Naive thymus-derived CD4-positive, alpha-beta T cell (primary cell): Measurements from ENCODE around the gene CHRNE. TPM values are rescaled to one million over a fixed set of nuclear protein-coding genes. Genes with fewer than 3 reads are reported as not detected.

ENCODE experiments used
- ATAC-seq: fragments of 150-1000 bp; cut with Tn5 transposase; 2 replicates; pipeline ENCODE4 v1.10.0; 2021; ENCODE audit warnings: mild to moderate bottlenecking, moderate library complexity
- CTCF ChIA-PET: fragments of 350-600 bp; sonication (Branson Sonifier 250); formaldehyde crosslinking; loops from one replicate; lab custom pipeline; 2021; ENCODE audit warnings: antibody characterized with exemption; lab: Charles Lee
- POLR2A ChIA-PET: fragments of 350-600 bp; sonication (Branson Sonifier 250); formaldehyde crosslinking; loops from one replicate; lab custom pipeline; 2021; ENCODE audit warnings: antibody characterized with exemption, inconsistent platforms; lab: Charles Lee
- DNase-seq, 9 donors: peaks; one replicate each; pipeline versions ENCODE4 v3.0.0 to v3.0.0-alpha.2; 2020 to 2022; ENCODE audit warnings: mixed read lengths in 1 of 9
- H3K27ac ChIP-seq: one replicate; pipeline ENCODE4 v1.7.0; 2013; ENCODE audit warnings: mild to moderate bottlenecking, low read depth, low read length, moderate library complexity
- H3K27me3 ChIP-seq, 2 donors: one replicate each; pipeline ENCODE4 v1.7.0; 2013; ENCODE audit warnings: low read length in 2 of 2, mild to moderate bottlenecking in 2 of 2, moderate library complexity in 2 of 2; ENCODE audit not compliant: control insufficient read depth in 2 of 2, insufficient read depth in 2 of 2
- H3K36me3 ChIP-seq, 3 experiments: 1 replicate in 2 of 3; 2 replicates in 1 of 3; pipeline ENCODE4 v1.7.0; 2013; ENCODE audit warnings: low read length in 3 of 3, mild to moderate bottlenecking in 3 of 3, moderate library complexity in 1 of 3; ENCODE audit not compliant: insufficient read depth in 3 of 3, control insufficient read depth in 2 of 3
- H3K4me1 ChIP-seq, 2 donors: one replicate each; pipeline ENCODE4 v1.7.0; 2013; ENCODE audit warnings: low read length in 2 of 2, mild to moderate bottlenecking in 2 of 2, moderate library complexity in 1 of 2; ENCODE audit not compliant: control insufficient read depth in 2 of 2, insufficient read depth in 2 of 2
- H3K4me3 ChIP-seq: 2 replicates; pipeline ENCODE4 v1.7.0; 2013; ENCODE audit warnings: mild to moderate bottlenecking, low read length
- H3K9me3 ChIP-seq, 3 experiments: 1 replicate in 2 of 3; 2 replicates in 1 of 3; pipeline ENCODE4 v1.7.0; 2013; ENCODE audit warnings: low read length in 3 of 3; ENCODE audit not compliant: control insufficient read depth in 2 of 3
- H3K27ac Mint-ChIP-seq, 9 donors: one replicate each; pipeline ENCODE4 v1.8.0; 2020 to 2022; ENCODE audit warnings: mixed read lengths in 9 of 9, mild to moderate bottlenecking in 8 of 9, moderate library complexity in 5 of 9, inconsistent platforms in 2 of 9
- H3K27me3 Mint-ChIP-seq, 5 donors: one replicate each; pipeline ENCODE4 v1.8.0; 2021 to 2022; ENCODE audit warnings: mixed read lengths in 5 of 5, mild to moderate bottlenecking in 1 of 5
- H3K36me3 Mint-ChIP-seq, 5 donors: one replicate each; pipeline ENCODE4 v1.8.0; 2020 to 2022; ENCODE audit warnings: mixed read lengths in 5 of 5, mild to moderate bottlenecking in 3 of 5, inconsistent platforms in 1 of 5
- H3K4me1 Mint-ChIP-seq, 7 donors: one replicate each; pipeline ENCODE4 v1.8.0; 2020 to 2022; ENCODE audit warnings: mixed read lengths in 7 of 7, mild to moderate bottlenecking in 3 of 7, inconsistent platforms in 1 of 7
- H3K4me3 Mint-ChIP-seq, 10 donors: one replicate each; pipeline ENCODE4 v1.8.0; 2020 to 2022; ENCODE audit warnings: mild to moderate bottlenecking in 10 of 10, mixed read lengths in 10 of 10, moderate library complexity in 6 of 10, inconsistent platforms in 2 of 10
- H3K9me3 Mint-ChIP-seq, 11 donors: one replicate each; pipeline ENCODE4 v1.8.0; 2020 to 2022; ENCODE audit warnings: mixed read lengths in 11 of 11, mild to moderate bottlenecking in 4 of 11, inconsistent platforms in 1 of 11, moderate library complexity in 1 of 11
- intact Hi-C, 2 donors: fragments of 100-400 bp; cut with micrococcal nuclease; formaldehyde crosslinking; loops; one replicate each; pipeline ENCODE4 v1.15.1; 2023
- polyA plus RNA-seq, 2 donors: library from polyadenylated mRNA; unstranded; fragments of 300-500 nt; fragmentation: Illumina TruSeq; gene quantifications; one replicate each; pipeline ENCODE4 v1.2.3, GENCODE V29; 2021
- total RNA-seq, 6 experiments: library from RNA in 5 of 6; stranded (reverse) in 5 of 6; gene quantifications; 1 replicate in 5 of 6; 2 replicates in 1 of 6; pipeline ENCODE4 v1.2.3 and lab custom pipeline; 2021 to 2026

CHRNE gene
- total and polyA plus RNA-seq, 7 experiments from 2014 or later = 0.24 to 6.5 (median 0.77) TPM; not detected in 1

- no peaks in the 10 kb centered on the region for H3K27me3 ChIP-seq
- ChIA-PET CTCF (interaction anchor here (0.6 to 2.1 kb wide), 7 partner anchors 92 to 182 kb away, joined by 3 to 11 read pairs (median 4); partner anchors contain the start of genes ARRB2 and MED11), POLR2A (interaction anchor here (1.0 kb wide), 1 partner anchor 173 kb away, joined by 3 read pairs; no protein-coding TSS in a partner anchor)
- Mint-ChIP-seq H3K27ac (no peak overlapping the region), H3K9me3 (no peaks in the 10 kb centered on the region), H3K4me3 (no peak overlapping the region), H3K4me1 (peaks cover 0 to 4% (median 0%) of the 10 kb centered on the region in 7 donors), H3K27me3 (no peaks in the 10 kb centered on the region), H3K36me3 (peaks cover 5 to 17% (median 7%) of the 10 kb centered on the region in 5 donors)
- H3K9me3 ChIP-seq = no peaks in the 10 kb centered on the region
- DNase-seq (peak; percentile 51 to 73 (median 61)), ATAC-seq (peak; percentile 90)
- H3K27ac ChIP-seq = no peak overlapping the region
- no peak overlapping the region for H3K4me3 ChIP-seq
- peaks cover 0 to 69% (median 11%) of the 10 kb centered on the region in 3 experiments for H3K36me3 ChIP-seq
- intact Hi-C loops = loop anchor here (1.0 to 10.0 kb wide), 6 partner anchors 47 to 172 kb away; partner anchors contain the start of genes ARRB2 (in 2 of the 2), MINK1 (in 2 of the 2) and MED11 (in 1 of the 2)
- H3K4me1 ChIP-seq = no peaks in the 10 kb centered on the region
Measured at GRCh38 chr17:4881761-4882555, 20.9 kb downstream of the CHRNE start.

- Histone ChIP-seq H3K27ac (no peak overlapping the region), H3K4me3 (no peak overlapping the region), H3K4me1 (no peaks in the 10 kb centered on the region), H3K9me3 (no peaks in the 10 kb centered on the region), H3K36me3 (peaks cover 0 to 58% (median 3%) of the 10 kb centered on the region in 3 experiments), H3K27me3 (no peaks in the 10 kb centered on the region)
- DNase-seq (no peak), ATAC-seq (no peak)
- H3K9me3 Mint-ChIP-seq = no peaks in the 10 kb centered on the region
- ChIA-PET POLR2A (interaction anchor here (0.5 to 1.0 kb wide), 2 partner anchors 171 to 199 kb away, joined by 3 to 5 read pairs; no protein-coding TSS in a partner anchor), CTCF (interaction anchor here (0.6 to 2.1 kb wide), 8 partner anchors 47 to 180 kb away, joined by 3 to 11 read pairs (median 4); partner anchors contain the start of genes ARRB2 and MED11)
- no peak overlapping the region for H3K4me3 Mint-ChIP-seq
- H3K27ac Mint-ChIP-seq = peak overlapping the region in 1 of 9 donors; percentile 56
- H3K4me1 Mint-ChIP-seq = peaks cover 0 to 8% (median 0%) of the 10 kb centered on the region in 7 donors
- H3K36me3 Mint-ChIP-seq = peaks cover 5 to 14% (median 7%) of the 10 kb centered on the region in 5 donors
- no peaks in the 10 kb centered on the region for H3K27me3 Mint-ChIP-seq
- intact Hi-C loops = loop anchor here (5.0 to 10.0 kb wide), 2 partner anchors 46 to 49 kb away; partner anchors contain the start of gene MINK1 (in 2 of the 2)
Measured at GRCh38 chr17:4880857-4881256, 22.0 kb downstream of the CHRNE start.

- peaks cover 0 to 8% (median 0%) of the 10 kb centered on the region in 7 donors for H3K4me1 Mint-ChIP-seq
- H3K4me3 Mint-ChIP-seq = no peak overlapping the region
Measured at GRCh38 chr17:4879601-4880000, 23.3 kb downstream of the CHRNE start.

GRCh38 chr17:4877089-4877488 is 25.8 kb downstream of the CHRNE start:
- Mint-ChIP-seq H3K9me3 (no peaks in the 10 kb centered on the region), H3K4me1 (peaks cover 2 to 13% (median 7%) of the 10 kb centered on the region in 7 donors), H3K27ac (no peak overlapping the region)

More at GRCh38 chr17:4879601-4880000, 23.3 kb downstream of the CHRNE start:
- H3K4me1 ChIP-seq = no peaks in the 10 kb centered on the region
- H3K9me3 ChIP-seq = no peaks in the 10 kb centered on the region
- H3K9me3 Mint-ChIP-seq = no peaks in the 10 kb centered on the region
- intact Hi-C loops = no loop called here
- POLR2A ChIA-PET = no interaction called here
- H3K36me3 Mint-ChIP-seq = peaks cover 0 to 8% (median 3%) of the 10 kb centered on the region in 5 donors
- ATAC-seq (peak; percentile 49), DNase-seq (no peak)
- H3K27me3 Mint-ChIP-seq = no peaks in the 10 kb centered on the region
- H3K27ac ChIP-seq = no peak overlapping the region
- CTCF ChIA-PET = interaction anchor here (0.6 to 1.9 kb wide), 2 partner anchors 122 to 148 kb away, joined by 5 to 6 read pairs; partner anchors contain the start of gene MED11
- no peaks in the 10 kb centered on the region for H3K27me3 ChIP-seq
- H3K4me3 ChIP-seq = no peak overlapping the region
- peaks cover 0 to 50% (median 3%) of the 10 kb centered on the region in 3 experiments for H3K36me3 ChIP-seq
- H3K27ac Mint-ChIP-seq = no peak overlapping the region

DNA sequence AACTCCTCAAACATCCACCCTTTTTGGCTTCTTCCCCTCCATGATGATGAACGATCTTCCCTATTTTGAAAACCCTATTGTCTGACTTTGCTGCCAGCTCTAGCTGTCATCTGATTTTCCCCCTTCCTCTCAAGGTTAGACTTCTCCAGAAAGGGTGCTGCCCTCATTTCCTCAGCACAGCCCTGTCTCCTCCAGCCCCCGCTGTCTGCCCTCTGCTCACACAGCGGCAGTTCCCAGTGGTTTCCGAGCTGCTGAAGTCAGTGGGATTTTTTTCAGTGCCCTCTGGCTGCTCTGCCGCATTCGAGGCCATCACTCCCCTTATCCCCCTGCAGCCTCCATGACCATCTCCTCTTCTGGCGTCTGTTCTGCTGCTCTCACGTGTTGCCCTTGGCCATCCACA is 30.1 kb downstream of the CHRNE start:
- peak overlapping the region in 4 of 9 donors; percentile 20 to 74 (median 39) for H3K27ac Mint-ChIP-seq
- no peak overlapping the region for H3K27ac ChIP-seq
- ChIA-PET CTCF (no interaction called here), POLR2A (no interaction called here)
- no peaks in the 10 kb centered on the region for H3K9me3 ChIP-seq
- H3K4me3 ChIP-seq = no peak overlapping the region
- ATAC-seq (no peak), DNase-seq (no peak)
- H3K36me3 Mint-ChIP-seq = peaks cover 0 to 17% (median 8%) of the 10 kb centered on the region in 5 donors
- intact Hi-C loops = no loop called here
- no peaks in the 10 kb centered on the region for H3K27me3 Mint-ChIP-seq
- no peaks in the 10 kb centered on the region for H3K9me3 Mint-ChIP-seq
- no peaks in the 10 kb centered on the region for H3K27me3 ChIP-seq
- H3K4me1 Mint-ChIP-seq = peaks cover 4 to 17% (median 10%) of the 10 kb centered on the region in 7 donors
- no peak overlapping the region for H3K4me3 Mint-ChIP-seq
- peaks cover 0 to 12% (median 0%) of the 10 kb centered on the region in 3 experiments for H3K36me3 ChIP-seq
- H3K4me1 ChIP-seq = no peaks in the 10 kb centered on the region

More at GRCh38 chr17:4877089-4877488, 25.8 kb downstream of the CHRNE start:
- intact Hi-C loops = no loop called here
- Mint-ChIP-seq H3K27me3 (no peaks in the 10 kb centered on the region), H3K36me3 (peaks cover 0 to 13% (median 7%) of the 10 kb centered on the region in 5 donors), H3K4me3 (no peak overlapping the region)
- H3K4me3 ChIP-seq = no peak overlapping the region
- no peaks in the 10 kb centered on the region for H3K4me1 ChIP-seq
- no peak overlapping the region for H3K27ac ChIP-seq
- ChIA-PET POLR2A (no interaction called here), CTCF (interaction anchor here (0.5 to 1.0 kb wide), 3 partner anchors 11 to 167 kb away, joined by 3 to 4 read pairs (median 4); no protein-coding TSS in a partner anchor)
- H3K27me3 ChIP-seq = no peaks in the 10 kb centered on the region
- ATAC-seq (no peak), DNase-seq (no peak)
- H3K36me3 ChIP-seq = peaks cover 0 to 44% (median 3%) of the 10 kb centered on the region in 3 experiments
- H3K9me3 ChIP-seq = no peaks in the 10 kb centered on the region

- CTCF ChIA-PET = interaction anchor here (0.6 kb wide), 1 partner anchor 21 kb away, joined by 3 read pairs; no protein-coding TSS in a partner anchor
- no peaks in the 10 kb centered on the region for H3K9me3 ChIP-seq
Measured at GRCh38 chr17:4870855-4871254, 32.0 kb downstream of the CHRNE start.

More at GRCh38 chr17:4870855-4871254, 32.0 kb downstream of the CHRNE start:
- H3K4me3 Mint-ChIP-seq = no peak overlapping the region
- POLR2A ChIA-PET = no interaction called here
- H3K36me3 ChIP-seq = peaks cover 0 to 7% (median 0%) of the 10 kb centered on the region in 3 experiments
- H3K4me1 Mint-ChIP-seq = peaks cover 4 to 14% (median 11%) of the 10 kb centered on the region in 7 donors
- no peaks in the 10 kb centered on the region for H3K27me3 ChIP-seq
- DNase-seq = no peak
- H3K27ac Mint-ChIP-seq = peak overlapping the region in 1 of 9 donors; percentile 58
- intact Hi-C loops = no loop called here
- H3K27me3 Mint-ChIP-seq = no peaks in the 10 kb centered on the region
- peaks cover 0 to 16% (median 8%) of the 10 kb centered on the region in 5 donors for H3K36me3 Mint-ChIP-seq
- H3K4me3 ChIP-seq = no peak overlapping the region
- no peaks in the 10 kb centered on the region for H3K4me1 ChIP-seq
- H3K27ac ChIP-seq = no peak overlapping the region
- no peaks in the 10 kb centered on the region for H3K9me3 Mint-ChIP-seq
- no peak for ATAC-seq
